ENCODE measurements around the gene KRTAP5-6.

KRTAP5-6 gene

GRCh38 chr11:1744891-1745700 is 48.1 kb downstream of the KRTAP5-6 start:
- no peak for TF ChIP-seq CTCF (conservative IDR thresholded peaks at IDR 0.05; ENCODE audit: control insufficient read depth, insufficient read depth, low read depth, low read length)
- DNase-seq (ENCODE audit: low read depth), result no peak
- no peak overlapping the region for H3K4me3 ChIP-seq (ENCODE audit: control insufficient read depth, low read depth, low read length)

GRCh38 chr11:1745701-1746320 is 48.8 kb downstream of the KRTAP5-6 start:
- no peak for DNase-seq (ENCODE audit: low read depth)
- no peak overlapping the region for H3K4me3 ChIP-seq (ENCODE audit: control insufficient read depth, low read depth, low read length)
- no peak for TF ChIP-seq CTCF (conservative IDR thresholded peaks at IDR 0.05; ENCODE audit: control insufficient read depth, insufficient read depth, low read depth, low read length)

- H3K4me3 ChIP-seq (ENCODE audit: control insufficient read depth, low read depth, low read length), result no peak overlapping the region
- no peak for DNase-seq (ENCODE audit: low read depth)
- no peak for TF ChIP-seq CTCF (conservative IDR thresholded peaks at IDR 0.05; ENCODE audit: control insufficient read depth, insufficient read depth, low read depth, low read length)
Observed at GRCh38 chr11:1746511-1746931, 49.5 kb downstream of the KRTAP5-6 start.

- TF ChIP-seq CTCF (conservative IDR thresholded peaks at IDR 0.05; ENCODE audit: control insufficient read depth, insufficient read depth, low read depth, low read length), result no peak
- H3K4me3 ChIP-seq (ENCODE audit: control insufficient read depth, low read depth, low read length), result no peak overlapping the region
- no peak for DNase-seq (ENCODE audit: low read depth)
Observed at GRCh38 chr11:1746956-1747752, 50.2 kb downstream of the KRTAP5-6 start.
